T-helper 9 cell (primary cell): Measurements from ENCODE around the gene FGFRL1.

Experiments
- DNase-seq: peaks from one replicate; pipeline ENCODE4 v3.0.0-alpha.2; 2020

FGFRL1 gene

GRCh38 chr4:1024882-1025545 lies 13.6 kb downstream of the FGFRL1 start:
- DNase-seq: no peak

GRCh38 chr4:1026115-1026514 lies 14.7 kb downstream of the FGFRL1 start:
- DNase-seq: peak; percentile 23

- no peak for DNase-seq
These were observed 15.9 kb downstream of the FGFRL1 start for GRCh38 chr4:1027219-1027914.

- no peak for DNase-seq
These were observed 16.5 kb downstream of the FGFRL1 start for GRCh38 chr4:1027915-1028238.

GRCh38 chr4:1028574-1029220 lies 17.3 kb downstream of the FGFRL1 start:
- no peak for DNase-seq

- no peak for DNase-seq
These were observed 18.1 kb downstream of the FGFRL1 start for GRCh38 chr4:1029529-1029928.

- no peak for DNase-seq
These were observed 18.6 kb downstream of the FGFRL1 start for GRCh38 chr4:1030031-1030430.

- DNase-seq: no peak
These were observed 19.1 kb downstream of the FGFRL1 start for GRCh38 chr4:1030559-1030958.

- DNase-seq: no peak
These were observed 19.9 kb downstream of the FGFRL1 start for GRCh38 chr4:1031346-1031745.

- no peak for DNase-seq
These were observed 20.8 kb downstream of the FGFRL1 start for GRCh38 chr4:1031956-1032795.

GRCh38 chr4:1032861-1033260 lies 21.4 kb downstream of the FGFRL1 start:
- no peak for DNase-seq

GRCh38 chr4:1033840-1034551 lies 22.6 kb downstream of the FGFRL1 start:
- DNase-seq: no peak

- no peak for DNase-seq
These were observed 24.1 kb downstream of the FGFRL1 start for GRCh38 chr4:1035510-1035909.

- no peak for DNase-seq
These were observed 24.7 kb downstream of the FGFRL1 start for GRCh38 chr4:1036095-1036494.

GRCh38 chr4:1036976-1037810 lies 25.8 kb downstream of the FGFRL1 start:
- DNase-seq: no peak

- no peak for DNase-seq
These were observed 27.6 kb downstream of the FGFRL1 start for GRCh38 chr4:1038948-1039492.

- no peak for DNase-seq
These were observed 28.3 kb downstream of the FGFRL1 start for GRCh38 chr4:1039493-1040343.

- no peak for DNase-seq
These were observed 29.1 kb downstream of the FGFRL1 start for GRCh38 chr4:1040344-1041146.

GRCh38 chr4:1041147-1041935 lies 29.9 kb downstream of the FGFRL1 start:
- no peak for DNase-seq
